ENCODE results near the gene CHSY3. TPM values are rescaled to one million over a fixed set of nuclear protein-coding genes. Genes with fewer than 3 reads are reported as not detected.

The CHSY3 gene
- polyA plus RNA-seq, 1 donor from 2014 or later = 0.40 TPM

DNA sequence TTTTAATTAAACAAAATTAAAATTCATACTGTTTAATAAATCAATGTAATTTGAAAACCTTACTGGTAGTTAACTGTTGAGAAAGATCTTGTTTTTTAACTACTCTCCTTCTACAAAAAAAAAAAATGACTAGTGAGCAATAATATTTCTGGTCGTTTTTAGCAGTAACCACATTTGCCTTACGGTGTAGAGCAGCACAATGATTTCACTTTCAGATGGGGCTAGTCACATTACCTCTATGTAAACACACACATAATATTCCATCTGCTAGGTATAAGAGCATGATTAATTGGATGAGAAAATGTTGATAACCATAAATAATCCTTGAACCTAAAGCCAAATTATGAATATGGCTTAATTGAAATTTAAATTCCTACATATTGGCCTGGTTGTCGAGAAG lies 198.1 kb downstream of the CHSY3 start:
- no peak overlapping the region for H3K4me2 ChIP-seq (ENCODE audit: low read length)
- H3F3A ChIP-seq (ENCODE audit: insufficient read depth, low read length, poor library complexity, severe bottlenecking) = no peaks in the 10 kb centered on the region
- no peaks in the 10 kb centered on the region for H3K27me3 ChIP-seq (ENCODE audit: insufficient read depth, low read depth, low read length)
- no peak overlapping the region for H3K27ac ChIP-seq (ENCODE audit: low read length)
- no peaks in the 10 kb centered on the region for H3K79me2 ChIP-seq (replicated peaks; ENCODE audit: insufficient read depth, low read length)
- H3K9me3 ChIP-seq (ENCODE audit: low read length) = no peaks in the 10 kb centered on the region
- no peak overlapping the region for H3K4me3 ChIP-seq (ENCODE audit: low read length)
- no peak overlapping the region for H2AFZ ChIP-seq (ENCODE audit: low read depth, low read length)
- H3K36me3 ChIP-seq (ENCODE audit: insufficient read depth, low read length) = no peaks in the 10 kb centered on the region
- TF ChIP-seq EZH2 (IDR thresholded peaks at IDR 0.05; ENCODE audit: borderline replicate concordance, insufficient read depth, low read length, poor library complexity, severe bottlenecking) (no peak), RAD21 (conservative IDR thresholded peaks at IDR 0.05) (no peak), SMC3 (conservative IDR thresholded peaks at IDR 0.05; ENCODE audit: poor library complexity) (no peak), POLR2AphosphoS5 (IDR thresholded peaks at IDR 0.05) (no peak)
- TF ChIP-seq, protein P1, sequence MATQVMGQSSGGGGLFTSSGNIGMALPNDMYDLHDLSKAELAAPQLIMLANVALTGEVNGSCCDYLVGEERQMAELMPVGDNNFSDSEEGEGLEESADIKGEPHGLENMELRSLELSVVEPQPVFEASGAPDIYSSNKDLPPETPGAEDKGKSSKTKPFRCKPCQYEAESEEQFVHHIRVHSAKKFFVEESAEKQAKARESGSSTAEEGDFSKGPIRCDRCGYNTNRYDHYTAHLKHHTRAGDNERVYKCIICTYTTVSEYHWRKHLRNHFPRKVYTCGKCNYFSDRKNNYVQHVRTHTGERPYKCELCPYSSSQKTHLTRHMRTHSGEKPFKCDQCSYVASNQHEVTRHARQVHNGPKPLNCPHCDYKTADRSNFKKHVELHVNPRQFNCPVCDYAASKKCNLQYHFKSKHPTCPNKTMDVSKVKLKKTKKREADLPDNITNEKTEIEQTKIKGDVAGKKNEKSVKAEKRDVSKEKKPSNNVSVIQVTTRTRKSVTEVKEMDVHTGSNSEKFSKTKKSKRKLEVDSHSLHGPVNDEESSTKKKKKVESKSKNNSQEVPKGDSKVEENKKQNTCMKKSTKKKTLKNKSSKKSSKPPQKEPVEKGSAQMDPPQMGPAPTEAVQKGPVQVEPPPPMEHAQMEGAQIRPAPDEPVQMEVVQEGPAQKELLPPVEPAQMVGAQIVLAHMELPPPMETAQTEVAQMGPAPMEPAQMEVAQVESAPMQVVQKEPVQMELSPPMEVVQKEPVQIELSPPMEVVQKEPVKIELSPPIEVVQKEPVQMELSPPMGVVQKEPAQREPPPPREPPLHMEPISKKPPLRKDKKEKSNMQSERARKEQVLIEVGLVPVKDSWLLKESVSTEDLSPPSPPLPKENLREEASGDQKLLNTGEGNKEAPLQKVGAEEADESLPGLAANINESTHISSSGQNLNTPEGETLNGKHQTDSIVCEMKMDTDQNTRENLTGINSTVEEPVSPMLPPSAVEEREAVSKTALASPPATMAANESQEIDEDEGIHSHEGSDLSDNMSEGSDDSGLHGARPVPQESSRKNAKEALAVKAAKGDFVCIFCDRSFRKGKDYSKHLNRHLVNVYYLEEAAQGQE (IDR thresholded peaks at IDR 0.05; ENCODE audit: borderline replicate concordance) = no peak
- H3K9ac ChIP-seq (ENCODE audit: low read length) = no peak overlapping the region
- H3K9me2 ChIP-seq (ENCODE audit: insufficient read depth, low read length) = no peaks in the 10 kb centered on the region
- H4K20me1 ChIP-seq (ENCODE audit: insufficient read depth) = no peaks in the 10 kb centered on the region

DNA sequence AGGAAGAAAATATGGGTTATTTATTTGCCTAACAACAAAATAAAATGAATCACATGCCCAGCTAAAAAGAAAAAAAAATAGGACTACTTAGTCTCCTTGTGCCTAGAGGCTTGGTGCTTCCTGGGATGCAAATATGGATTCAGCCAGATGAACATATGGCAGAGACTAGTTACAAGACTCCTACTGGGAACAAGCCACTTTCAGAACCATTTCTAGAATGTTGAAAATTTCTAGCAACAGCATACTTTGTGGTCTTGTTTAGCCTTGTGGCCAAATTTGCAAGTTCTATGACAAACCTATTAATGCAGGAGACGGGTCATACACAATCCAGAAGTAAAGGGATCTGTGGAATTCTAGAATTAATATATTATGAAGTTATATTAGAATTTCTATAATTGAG lies 198.7 kb downstream of the CHSY3 start:
- H3K4me2 ChIP-seq (ENCODE audit: low read length) = no peak overlapping the region
- H3K4me3 ChIP-seq (ENCODE audit: low read length) = no peak overlapping the region
- no peaks in the 10 kb centered on the region for H3F3A ChIP-seq (ENCODE audit: insufficient read depth, low read length, poor library complexity, severe bottlenecking)
- H3K36me3 ChIP-seq (ENCODE audit: insufficient read depth, low read length) = no peaks in the 10 kb centered on the region
- H3K9ac ChIP-seq (ENCODE audit: low read length) = no peak overlapping the region
- H3K79me2 ChIP-seq (replicated peaks; ENCODE audit: insufficient read depth, low read length) = no peaks in the 10 kb centered on the region
- no peak overlapping the region for H2AFZ ChIP-seq (ENCODE audit: low read depth, low read length)
- no peaks in the 10 kb centered on the region for H3K9me2 ChIP-seq (ENCODE audit: insufficient read depth, low read length)
- H3K9me3 ChIP-seq (ENCODE audit: low read length) = no peaks in the 10 kb centered on the region
- TF ChIP-seq EP300 (conservative IDR thresholded peaks at IDR 0.05; ENCODE audit: poor library complexity, severe bottlenecking) = no peak
- no peak for TF ChIP-seq EZH2 (IDR thresholded peaks at IDR 0.05; ENCODE audit: borderline replicate concordance, insufficient read depth, low read length, poor library complexity, severe bottlenecking)
- TF ChIP-seq, protein P2, sequence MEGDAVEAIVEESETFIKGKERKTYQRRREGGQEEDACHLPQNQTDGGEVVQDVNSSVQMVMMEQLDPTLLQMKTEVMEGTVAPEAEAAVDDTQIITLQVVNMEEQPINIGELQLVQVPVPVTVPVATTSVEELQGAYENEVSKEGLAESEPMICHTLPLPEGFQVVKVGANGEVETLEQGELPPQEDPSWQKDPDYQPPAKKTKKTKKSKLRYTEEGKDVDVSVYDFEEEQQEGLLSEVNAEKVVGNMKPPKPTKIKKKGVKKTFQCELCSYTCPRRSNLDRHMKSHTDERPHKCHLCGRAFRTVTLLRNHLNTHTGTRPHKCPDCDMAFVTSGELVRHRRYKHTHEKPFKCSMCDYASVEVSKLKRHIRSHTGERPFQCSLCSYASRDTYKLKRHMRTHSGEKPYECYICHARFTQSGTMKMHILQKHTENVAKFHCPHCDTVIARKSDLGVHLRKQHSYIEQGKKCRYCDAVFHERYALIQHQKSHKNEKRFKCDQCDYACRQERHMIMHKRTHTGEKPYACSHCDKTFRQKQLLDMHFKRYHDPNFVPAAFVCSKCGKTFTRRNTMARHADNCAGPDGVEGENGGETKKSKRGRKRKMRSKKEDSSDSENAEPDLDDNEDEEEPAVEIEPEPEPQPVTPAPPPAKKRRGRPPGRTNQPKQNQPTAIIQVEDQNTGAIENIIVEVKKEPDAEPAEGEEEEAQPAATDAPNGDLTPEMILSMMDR (IDR thresholded peaks at IDR 0.05; ENCODE audit: poor library complexity, severe bottlenecking) = no peak
- no peak for TF ChIP-seq RAD21 (conservative IDR thresholded peaks at IDR 0.05)
- no peak for TF ChIP-seq POLR2AphosphoS5 (IDR thresholded peaks at IDR 0.05)
- TF ChIP-seq SMC3 (conservative IDR thresholded peaks at IDR 0.05; ENCODE audit: poor library complexity) = no peak
- TF ChIP-seq, protein P1 (IDR thresholded peaks at IDR 0.05; ENCODE audit: borderline replicate concordance) = no peak
- no peak for TF ChIP-seq TAF1 (IDR thresholded peaks at IDR 0.05; ENCODE audit: low read depth)
- no peaks in the 10 kb centered on the region for H4K20me1 ChIP-seq (ENCODE audit: insufficient read depth)
- no peak overlapping the region for H3K27ac ChIP-seq (ENCODE audit: low read length)
- no peaks in the 10 kb centered on the region for H3K27me3 ChIP-seq (ENCODE audit: insufficient read depth, low read depth, low read length)

Data from neural cell (in vitro differentiated cells).